Fibroblast of pulmonary artery (primary cell): ENCODE results near the gene FOXP1.

Experiments used
- DNase-seq: peaks from one replicate; pipeline ENCODE4 v3.0.0-alpha.2; 2010; ENCODE audit warnings: low read depth
- H3K4me3 ChIP-seq: replicated peaks from 2 replicates; pipeline ENCODE4 v1.5.1; 2011; ENCODE audit warnings: low read depth, mild to moderate bottlenecking, control low read depth, low read length, moderate library complexity
- TF ChIP-seq, protein P1 (sequence below): IDR thresholded peaks from 2 replicates; pipeline ENCODE4 v1.5.1; 2011; ENCODE audit warnings: mild to moderate bottlenecking, control low read depth, low read length, inconsistent platforms; ENCODE audit errors: missing control alignments

FOXP1 gene

DNA sequence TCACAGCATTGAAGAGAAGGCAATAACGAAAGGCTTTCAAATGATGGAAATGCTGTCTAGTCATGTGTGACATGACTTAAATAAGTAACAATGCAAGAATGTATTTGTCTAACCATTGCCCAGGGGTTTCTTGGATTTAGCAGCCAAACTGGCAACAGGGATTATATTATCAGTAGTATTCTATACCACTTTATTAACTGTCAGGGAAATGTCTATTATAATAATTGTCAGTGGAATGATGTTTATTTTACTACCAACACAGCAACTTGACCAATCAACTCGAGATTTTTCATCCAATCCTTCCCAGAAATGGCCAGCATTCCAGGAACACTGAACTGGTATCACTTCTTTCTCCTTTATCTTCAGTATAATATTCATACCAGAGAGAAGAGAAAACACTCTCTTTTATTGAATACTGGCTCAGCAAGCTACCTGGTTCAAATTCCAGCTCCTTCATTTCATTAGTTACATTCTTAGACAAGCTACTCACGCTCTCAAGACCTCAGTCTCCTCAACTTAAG lies 66.2 kb downstream of the FOXP1 start:
- DNase-seq, result no peak
- TF ChIP-seq, protein P1, sequence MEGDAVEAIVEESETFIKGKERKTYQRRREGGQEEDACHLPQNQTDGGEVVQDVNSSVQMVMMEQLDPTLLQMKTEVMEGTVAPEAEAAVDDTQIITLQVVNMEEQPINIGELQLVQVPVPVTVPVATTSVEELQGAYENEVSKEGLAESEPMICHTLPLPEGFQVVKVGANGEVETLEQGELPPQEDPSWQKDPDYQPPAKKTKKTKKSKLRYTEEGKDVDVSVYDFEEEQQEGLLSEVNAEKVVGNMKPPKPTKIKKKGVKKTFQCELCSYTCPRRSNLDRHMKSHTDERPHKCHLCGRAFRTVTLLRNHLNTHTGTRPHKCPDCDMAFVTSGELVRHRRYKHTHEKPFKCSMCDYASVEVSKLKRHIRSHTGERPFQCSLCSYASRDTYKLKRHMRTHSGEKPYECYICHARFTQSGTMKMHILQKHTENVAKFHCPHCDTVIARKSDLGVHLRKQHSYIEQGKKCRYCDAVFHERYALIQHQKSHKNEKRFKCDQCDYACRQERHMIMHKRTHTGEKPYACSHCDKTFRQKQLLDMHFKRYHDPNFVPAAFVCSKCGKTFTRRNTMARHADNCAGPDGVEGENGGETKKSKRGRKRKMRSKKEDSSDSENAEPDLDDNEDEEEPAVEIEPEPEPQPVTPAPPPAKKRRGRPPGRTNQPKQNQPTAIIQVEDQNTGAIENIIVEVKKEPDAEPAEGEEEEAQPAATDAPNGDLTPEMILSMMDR, result no peak
- H3K4me3 ChIP-seq, result no peak overlapping the region

DNA sequence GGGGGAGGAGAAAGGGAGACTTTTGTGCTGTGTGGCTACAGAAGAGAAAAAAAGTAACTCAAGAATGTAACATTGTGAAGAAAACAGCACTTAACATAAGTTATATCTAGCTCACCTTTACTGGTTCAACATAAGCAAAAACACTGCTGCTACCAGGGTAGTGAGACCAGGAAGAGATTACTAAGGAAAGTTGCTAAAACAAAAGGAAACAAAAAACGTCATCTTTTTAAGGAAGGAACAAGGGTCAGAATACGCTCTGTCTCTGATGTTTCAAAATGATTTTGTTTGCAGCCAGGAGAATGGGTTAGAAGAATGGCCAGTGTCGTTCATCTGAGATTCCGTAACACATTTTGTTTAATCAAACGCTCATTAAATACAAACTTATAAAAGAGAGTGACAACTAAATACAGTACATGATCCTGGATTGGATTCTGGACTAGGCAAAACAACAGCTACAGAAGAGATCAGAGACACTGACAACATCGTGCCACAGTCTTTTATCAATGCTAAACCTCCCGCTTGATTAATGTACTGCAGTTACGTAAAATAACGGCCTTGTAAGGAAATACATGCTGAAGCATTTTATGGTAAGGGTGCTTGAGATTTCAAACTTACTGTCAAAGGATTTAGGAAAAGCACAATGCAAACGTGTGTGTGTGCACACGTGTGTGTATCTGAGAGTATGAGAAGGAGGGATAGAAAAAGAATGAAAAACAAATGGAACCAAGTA lies 67.7 kb downstream of the FOXP1 start:
- no peak overlapping the region for H3K4me3 ChIP-seq
- no peak for DNase-seq
- TF ChIP-seq, protein P1, result no peak

DNA sequence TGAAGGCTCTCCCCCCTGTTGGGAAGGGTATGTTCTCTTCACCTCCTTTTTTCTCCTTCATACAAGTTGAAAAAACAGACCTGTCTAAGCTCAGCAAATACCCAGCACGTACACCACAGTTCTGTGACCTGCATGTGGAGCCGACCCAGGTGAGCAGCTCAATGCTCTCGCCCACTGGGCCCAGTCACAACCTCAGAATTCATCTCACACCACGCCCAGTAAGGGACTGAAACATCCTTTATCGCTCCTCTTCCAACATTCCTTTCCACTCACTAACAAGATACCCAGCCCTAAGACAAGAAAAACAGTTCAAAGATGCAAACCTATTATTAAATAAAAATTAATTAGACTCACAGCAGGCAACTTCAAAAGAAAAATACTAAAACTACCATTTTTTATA lies 68.9 kb downstream of the FOXP1 start:
- H3K4me3 ChIP-seq, result no peak overlapping the region
- TF ChIP-seq, protein P1, result no peak
- DNase-seq, result no peak

DNA sequence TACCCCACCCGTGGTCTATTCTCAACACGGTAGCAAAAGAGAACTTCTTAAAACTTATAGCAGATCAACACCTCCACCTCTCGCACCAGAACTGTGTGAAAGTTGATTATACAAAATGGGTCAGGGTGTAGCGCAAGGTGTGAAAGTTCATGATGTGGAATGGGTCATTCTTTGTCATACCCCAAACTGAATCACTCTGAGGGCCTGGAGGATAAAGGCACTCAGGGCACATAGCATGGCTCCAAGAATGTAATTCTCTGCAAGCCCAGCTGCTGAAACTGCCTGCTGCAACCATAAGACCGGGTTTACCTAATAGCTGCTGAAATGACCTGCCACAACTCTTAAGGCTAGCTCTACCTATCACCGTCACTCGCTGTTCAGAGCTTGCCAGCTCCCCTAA lies 70.0 kb downstream of the FOXP1 start:
- H3K4me3 ChIP-seq, result no peak overlapping the region
- DNase-seq, result no peak
- TF ChIP-seq, protein P1, result no peak

DNA sequence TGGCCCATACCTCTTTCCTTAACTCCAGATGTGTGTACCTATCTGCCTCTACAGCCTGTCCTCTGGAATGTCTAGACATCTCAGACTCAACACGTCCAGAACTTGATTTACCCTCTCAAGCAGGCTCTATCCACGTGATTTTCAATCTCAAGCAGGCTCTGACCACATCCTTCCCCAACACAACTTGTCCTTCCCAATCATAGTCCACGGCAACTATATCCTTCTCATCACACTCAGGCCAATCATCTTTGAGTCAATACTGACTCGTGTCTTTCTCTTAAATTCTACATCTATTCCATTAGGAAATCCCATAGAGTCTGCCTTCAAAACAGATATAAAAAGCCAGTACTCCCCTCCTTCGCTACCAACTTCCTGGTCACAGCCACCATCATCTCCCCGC lies 70.4 kb downstream of the FOXP1 start:
- TF ChIP-seq, protein P1, result no peak
- H3K4me3 ChIP-seq, result no peak overlapping the region
- DNase-seq, result no peak

DNA sequence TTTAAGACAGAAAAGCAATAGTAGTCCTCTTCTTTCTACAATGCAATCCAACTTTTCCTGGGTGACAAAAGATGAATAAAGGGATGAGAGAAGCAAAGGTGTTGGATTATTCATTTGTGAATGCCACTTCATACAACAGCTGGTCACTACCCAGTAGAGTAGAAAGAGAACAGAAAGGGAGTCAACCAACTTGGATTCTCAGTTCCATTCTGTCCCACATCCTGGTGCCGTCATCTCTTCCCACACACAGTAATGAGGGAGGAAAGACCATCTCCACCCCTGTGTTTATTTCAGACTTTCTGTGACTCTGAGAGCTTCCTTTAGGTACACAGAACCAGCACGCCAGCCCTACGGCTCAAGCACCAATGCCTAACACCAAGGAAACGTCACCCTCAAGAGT lies 71.0 kb downstream of the FOXP1 start:
- no peak for DNase-seq
- no peak overlapping the region for H3K4me3 ChIP-seq
- TF ChIP-seq, protein P1, result no peak

DNA sequence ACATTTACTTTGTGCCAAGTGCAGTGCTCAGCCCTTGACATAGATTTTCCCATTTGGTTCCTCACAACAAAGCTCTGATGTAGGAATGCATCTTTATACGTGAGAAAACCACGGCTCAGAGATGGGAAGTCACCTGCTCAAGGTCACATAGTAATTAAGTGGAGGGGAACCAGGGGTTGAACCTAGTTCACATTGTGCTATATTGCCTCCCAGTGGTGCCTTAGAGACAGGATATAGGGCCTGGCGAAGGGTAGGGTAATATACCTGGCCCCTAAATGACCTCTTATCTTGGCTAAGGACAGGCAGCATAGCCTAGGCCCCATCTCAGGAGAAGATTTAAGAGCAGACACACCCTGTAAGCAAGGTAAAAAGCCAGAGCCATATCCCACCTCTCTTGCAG lies 71.5 kb downstream of the FOXP1 start:
- TF ChIP-seq, protein P1, result no peak
- DNase-seq, result no peak
- no peak overlapping the region for H3K4me3 ChIP-seq
